ENCODE results near the gene RALGAPA1. TPM values are rescaled to one million over a fixed set of nuclear protein-coding genes. Genes with fewer than 3 reads are reported as not detected.

RALGAPA1 gene
- total and polyA plus RNA-seq, 2 of the 13 experiments (the other 11 are each of a cell fraction or from before 2014, with no cell fraction given): 65.0 to 89.2 TPM

- H3K79me2 ChIP-seq (ENCODE audit: insufficient read depth, low read length): no peaks in the 10 kb centered on the region
- FAIRE-seq: peak; percentile 79
- in situ Hi-C loops (cut with HindIII; ENCODE audit: extremely low pct_ligation_motif_present, low pct_unique_long_range_greater_than_20kb) (loop anchor here (25.0 kb wide), 1 partner anchor 684 kb away; no protein-coding TSS in a partner anchor), intact Hi-C loops (cut with micrococcal nuclease; ENCODE audit: unreplicated experiment) (no loop called here)
- WGBS (ENCODE audit: low lambda C conversion rate): 5% methylated on average over 7 of the region's 7 CpGs
- no peaks in the 10 kb centered on the region; a peak in 1 of 5 replicates for H3K27me3 ChIP-seq (ENCODE audit: control insufficient read depth in 1 of 2, insufficient read depth in 2 of 2, low read length in 2 of 2)
- BruUV-seq (replicated peaks): no TSS peak
- peaks cover 31% of the 10 kb centered on the region for H3K4me1 ChIP-seq (ENCODE audit: insufficient read depth, low read length)
- POLR2A ChIA-PET: interaction anchor here (1.1 kb wide), 1 partner anchor 14 kb away, joined by 3 read pairs; no protein-coding TSS in a partner anchor
- H3K9me3 ChIP-seq (ENCODE audit: low read length): no peaks in the 10 kb centered on the region
- H3K27ac ChIP-seq (ENCODE audit: extremely low read length, insufficient read depth, low read length): no peak overlapping the region
- H2AFZ ChIP-seq (ENCODE audit: low read length): peak overlapping the region; percentile 77
- H4K20me1 ChIP-seq (ENCODE audit: insufficient read depth, low read length): no peaks in the 10 kb centered on the region
- H3K9ac ChIP-seq (ENCODE audit: insufficient read depth, low read depth, low read length): peak overlapping the region; percentile 21
- CTCF ChIA-PET (ENCODE audit: low intra/inter-chr PET ratio, low total read pairs): interaction anchor here (1.2 kb wide), 1 partner anchor 62 kb away, joined by 3 read pairs; no protein-coding TSS in a partner anchor
- ATAC-seq: no peak
- peak; percentile 83 for DNase-seq (ENCODE audit: low spot score)
- peak overlapping the region; percentile 63 for H3K4me2 ChIP-seq (ENCODE audit: low read depth, low read length)
- no peaks in the 10 kb centered on the region for H3K36me3 ChIP-seq (replicated peaks in 1 of 2; ENCODE audit: control insufficient read depth in 1 of 2, insufficient read depth in 2 of 2, low read length in 2 of 2)
- H3K4me3 ChIP-seq (replicated peaks in 1 of 3; ENCODE audit: insufficient read depth in 1 of 3, low read depth in 2 of 3, low read length in 3 of 3): peak overlapping the region; percentile 3 to 42 (median 24); a peak in 5 of 6 replicates
- no peak for TF ChIP-seq ZBTB7A (CRISPR knock-in tag; IDR thresholded peaks at IDR 0.05)
- TF ChIP-seq ZFYVE20 (CRISPR knock-in tag; IDR thresholded peaks at IDR 0.05; ENCODE audit: borderline replicate concordance, low read depth): no peak
- TF ChIP-seq KDM2A (CRISPR knock-in tag; IDR thresholded peaks at IDR 0.05; ENCODE audit: borderline replicate concordance, low read depth): no peak
- no peak for TF ChIP-seq ZNF382 (CRISPR knock-in tag; IDR thresholded peaks at IDR 0.05; ENCODE audit: borderline replicate concordance)
- peak; percentile 96 for TF ChIP-seq ATF6 (CRISPR knock-in tag; conservative IDR thresholded peaks at IDR 0.05)
- no peak for TF ChIP-seq PRMT3 (CRISPR knock-in tag; IDR thresholded peaks at IDR 0.05; ENCODE audit: borderline replicate concordance, low read depth)
- TF ChIP-seq ZNF704 (CRISPR knock-in tag; IDR thresholded peaks at IDR 0.05; ENCODE audit: borderline replicate concordance): no peak
- no peak for TF ChIP-seq AGO1 (IDR thresholded peaks at IDR 0.05; ENCODE audit: low read depth, low read length, poor library complexity, severe bottlenecking)
- TF ChIP-seq ZBTB37 (CRISPR knock-in tag; IDR thresholded peaks at IDR 0.05): no peak
- TF ChIP-seq ZFAT (CRISPR knock-in tag; conservative IDR thresholded peaks at IDR 0.05): no peak
- no peak for TF ChIP-seq YY1 (IDR thresholded peaks at IDR 0.05; ENCODE audit: insufficient read depth, insufficient replicate concordance, low read depth, low read length)
- TF ChIP-seq ZNF225 (CRISPR knock-in tag; IDR thresholded peaks at IDR 0.05): no peak
- no peak for TF ChIP-seq RFXANK (CRISPR knock-in tag; IDR thresholded peaks at IDR 0.05)
- no peak for TF ChIP-seq TCF12 (IDR thresholded peaks at IDR 0.05)
- no peak for TF ChIP-seq TCF12 (CRISPR knock-in tag; IDR thresholded peaks at IDR 0.05)
- 0 out of 2 replicates have a peak, but pooled peaks have one; percentile 35 for TF ChIP-seq FOXP4 (CRISPR knock-in tag; IDR thresholded peaks at IDR 0.05)
These were observed 12.7 kb upstream of the RALGAPA1 start for GRCh38 chr14:35821564-35822411.
